Hepatocyte (in vitro differentiated cells): ENCODE results near the gene TRIM32. TPM values are rescaled to one million over a fixed set of nuclear protein-coding genes. Genes with fewer than 3 reads are reported as not detected.

Source experiments
- DNase-seq: peaks from one replicate; pipeline ENCODE4 v3.0.0-alpha.2; 2016; ENCODE audit warnings: low spot score
- H2AFZ ChIP-seq: fragments of 200-600 bp; sonication (generic); 2 replicates; pipeline ENCODE4 v1.6.0; 2016; ENCODE audit warnings: antibody characterized with exemption, mild to moderate bottlenecking
- H3K27ac ChIP-seq: fragments of 200-600 bp; sonication (generic); 2 replicates; pipeline ENCODE4 v1.5.1; 2016; ENCODE audit warnings: mild to moderate bottlenecking
- H3K27me3 ChIP-seq: fragments of 200-600 bp; sonication (generic); 2 replicates; pipeline ENCODE4 v1.6.1; 2016
- H3K36me3 ChIP-seq: fragments of 200-600 bp; sonication (generic); replicated peaks from 2 replicates; pipeline ENCODE4 v1.5.1; 2016; ENCODE audit warnings: low read depth; ENCODE audit not compliant: insufficient read depth
- H3K4me1 ChIP-seq: fragments of 200-600 bp; sonication (generic); 2 replicates; pipeline ENCODE4 v1.5.1; 2016; ENCODE audit warnings: mild to moderate bottlenecking, moderate library complexity; ENCODE audit not compliant: insufficient read depth
- H3K4me2 ChIP-seq: fragments of 200-600 bp; sonication (generic); 2 replicates; pipeline ENCODE4 v1.6.0; 2016
- H3K4me3 ChIP-seq: fragments of 200-600 bp; sonication (generic); 2 replicates; pipeline ENCODE4 v1.5.1; 2016; ENCODE audit warnings: mild to moderate bottlenecking
- H3K79me2 ChIP-seq: fragments of 200-600 bp; sonication (generic); 2 replicates; pipeline ENCODE4 v1.6.0; 2017; ENCODE audit warnings: mild to moderate bottlenecking
- H3K9me2 ChIP-seq: fragments of 200-600 bp; sonication (generic); replicated peaks from 2 replicates; pipeline ENCODE4 v1.6.0; 2017; ENCODE audit warnings: mild to moderate bottlenecking; ENCODE audit not compliant: insufficient read depth
- H3K9me3 ChIP-seq: fragments of 200-600 bp; sonication (generic); 2 replicates; pipeline ENCODE4 v1.5.1; 2016; ENCODE audit warnings: low read depth, mild to moderate bottlenecking
- H4K20me1 ChIP-seq: fragments of 200-600 bp; sonication (generic); 2 replicates; pipeline ENCODE4 v1.6.0; 2016; ENCODE audit warnings: mild to moderate bottlenecking; ENCODE audit not compliant: insufficient read depth, poor library complexity, severe bottlenecking
- EZH2 ChIP-seq: fragments of 200-600 bp; sonication (generic); IDR thresholded peaks from 2 replicates; pipeline ENCODE4 v1.6.1; 2016; ENCODE audit warnings: antibody characterized with exemption, mild to moderate bottlenecking, borderline replicate concordance
- EZH2phosphoT487 ChIP-seq: fragments of 200-600 bp; sonication (generic); IDR thresholded peaks from one replicate; pipeline ENCODE4 v1.6.1; 2018; ENCODE audit warnings: antibody characterized with exemption, mild to moderate bottlenecking, low read depth, moderate library complexity; ENCODE audit not compliant: unreplicated experiment, severe bottlenecking
- WGBS: methylation state at CpG from one replicate; pipeline ENCODE4 v1.1.6; 2016; ENCODE audit warnings: low lambda C conversion rate; ENCODE audit errors: missing lambda C conversion rate; 5-methylcytosine and 5-hydroxymethylcytosine counted together
- polyA plus RNA-seq: library from polyadenylated mRNA; unstranded; fragments of >200 nt; fragmentation: Nextera tagmentation; extraction: Ambion mirVana; gene quantifications from 2 replicates; pipeline ENCODE4 v1.2.1, GENCODE V29; 2016
- total RNA-seq: library from RNA; depleted of rRNA; stranded (reverse); fragments of >200 nt; gene quantifications from 2 replicates; pipeline ENCODE4 v1.2.3, GENCODE V29; 2014
- TF ChIP-seq, protein P1 (sequence below): fragments of 200-600 bp; sonication (generic); IDR thresholded peaks from 2 replicates; pipeline ENCODE4 v1.5.1; 2016; ENCODE audit warnings: antibody characterized with exemption, mild to moderate bottlenecking; ENCODE audit not compliant: poor library complexity

TRIM32 gene
- total and polyA plus RNA-seq, 2 experiments from 2014 or later = 21.0 to 30.8 TPM

DNA sequence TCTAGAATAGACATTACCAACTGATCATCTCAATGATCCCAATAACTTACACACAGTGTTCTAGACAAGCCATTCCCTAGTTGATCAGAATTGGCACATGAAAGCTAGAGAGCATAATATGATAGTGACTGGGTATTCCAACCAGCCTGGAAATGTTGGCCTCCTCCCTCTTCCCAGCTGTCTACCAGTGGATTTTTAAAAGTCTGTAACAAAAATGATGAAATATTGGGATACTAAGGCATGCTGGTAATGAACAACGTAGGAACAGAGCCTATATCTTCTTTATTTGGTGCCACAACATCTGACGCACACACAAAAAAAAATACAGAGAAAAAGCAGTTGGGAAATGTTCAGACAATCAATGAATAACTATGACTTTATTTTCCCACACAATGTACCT, 34.8 kb downstream of the TRIM32 start:
- Histone ChIP-seq H3K9me2 (no peaks in the 10 kb centered on the region), H2AFZ (no peak overlapping the region), H3K4me2 (no peak overlapping the region), H3K27me3 (no peaks in the 10 kb centered on the region), H3K4me3 (no peak overlapping the region), H3K79me2 (no peaks in the 10 kb centered on the region), H3K9me3 (no peaks in the 10 kb centered on the region), H4K20me1 (no peaks in the 10 kb centered on the region), H3K27ac (no peak overlapping the region), H3K4me1 (no peaks in the 10 kb centered on the region), H3K36me3 (no peaks in the 10 kb centered on the region)
- TF ChIP-seq EZH2 = no peak
- TF ChIP-seq, protein P1, sequence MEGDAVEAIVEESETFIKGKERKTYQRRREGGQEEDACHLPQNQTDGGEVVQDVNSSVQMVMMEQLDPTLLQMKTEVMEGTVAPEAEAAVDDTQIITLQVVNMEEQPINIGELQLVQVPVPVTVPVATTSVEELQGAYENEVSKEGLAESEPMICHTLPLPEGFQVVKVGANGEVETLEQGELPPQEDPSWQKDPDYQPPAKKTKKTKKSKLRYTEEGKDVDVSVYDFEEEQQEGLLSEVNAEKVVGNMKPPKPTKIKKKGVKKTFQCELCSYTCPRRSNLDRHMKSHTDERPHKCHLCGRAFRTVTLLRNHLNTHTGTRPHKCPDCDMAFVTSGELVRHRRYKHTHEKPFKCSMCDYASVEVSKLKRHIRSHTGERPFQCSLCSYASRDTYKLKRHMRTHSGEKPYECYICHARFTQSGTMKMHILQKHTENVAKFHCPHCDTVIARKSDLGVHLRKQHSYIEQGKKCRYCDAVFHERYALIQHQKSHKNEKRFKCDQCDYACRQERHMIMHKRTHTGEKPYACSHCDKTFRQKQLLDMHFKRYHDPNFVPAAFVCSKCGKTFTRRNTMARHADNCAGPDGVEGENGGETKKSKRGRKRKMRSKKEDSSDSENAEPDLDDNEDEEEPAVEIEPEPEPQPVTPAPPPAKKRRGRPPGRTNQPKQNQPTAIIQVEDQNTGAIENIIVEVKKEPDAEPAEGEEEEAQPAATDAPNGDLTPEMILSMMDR = no peak
- TF ChIP-seq EZH2phosphoT487 = no peak
- no peak for DNase-seq
- 63% methylated on average over 2 of the region's 2 CpGs for WGBS

GRCh38 chr9:116724123-116724522, 37.0 kb downstream of the TRIM32 start:
- WGBS = 43% methylated on average over 3 of the region's 3 CpGs
- Histone ChIP-seq H2AFZ (no peak overlapping the region), H3K4me3 (no peak overlapping the region), H3K36me3 (no peaks in the 10 kb centered on the region), H3K4me2 (no peak overlapping the region), H3K9me3 (no peaks in the 10 kb centered on the region), H3K9me2 (no peaks in the 10 kb centered on the region), H3K79me2 (no peaks in the 10 kb centered on the region), H3K27me3 (no peaks in the 10 kb centered on the region), H4K20me1 (no peaks in the 10 kb centered on the region), H3K4me1 (no peaks in the 10 kb centered on the region), H3K27ac (no peak overlapping the region)
- TF ChIP-seq, protein P1 = no peak
- TF ChIP-seq EZH2phosphoT487 (no peak), EZH2 (no peak)
- no peak for DNase-seq

DNA sequence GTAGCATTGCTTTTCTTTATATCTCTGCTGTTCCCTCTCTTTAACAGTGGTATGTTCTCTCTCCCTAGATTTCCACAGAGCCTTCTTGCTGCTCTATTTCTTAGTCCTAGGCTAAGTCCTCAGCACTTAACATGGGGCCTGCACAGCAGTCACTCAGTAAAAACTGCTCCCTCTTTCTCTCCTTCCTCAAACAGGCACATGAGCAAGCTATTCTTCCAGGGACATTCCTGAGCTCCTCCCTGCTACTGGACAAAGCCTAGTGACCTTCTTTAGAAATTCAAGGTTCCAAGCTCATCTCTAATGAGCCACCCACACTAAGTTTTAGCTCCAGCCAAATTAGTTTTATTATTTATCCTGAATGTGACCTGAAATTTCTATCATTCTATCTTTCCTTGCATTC, 39.5 kb downstream of the TRIM32 start:
- TF ChIP-seq, protein P1 = no peak
- TF ChIP-seq EZH2phosphoT487 = no peak
- no peak for TF ChIP-seq EZH2
- Histone ChIP-seq H3K27ac (no peak overlapping the region), H3K79me2 (no peaks in the 10 kb centered on the region), H3K4me2 (no peak overlapping the region), H3K27me3 (no peaks in the 10 kb centered on the region), H3K9me3 (no peaks in the 10 kb centered on the region), H4K20me1 (no peaks in the 10 kb centered on the region), H3K36me3 (no peaks in the 10 kb centered on the region), H3K9me2 (no peaks in the 10 kb centered on the region), H2AFZ (no peak overlapping the region), H3K4me1 (no peaks in the 10 kb centered on the region), H3K4me3 (no peak overlapping the region)
- no peak for DNase-seq

GRCh38 chr9:116733010-116733641, 46.0 kb downstream of the TRIM32 start:
- Histone ChIP-seq H3K27me3 (no peaks in the 10 kb centered on the region), H3K27ac (no peak overlapping the region), H2AFZ (no peak overlapping the region), H3K4me1 (no peaks in the 10 kb centered on the region), H3K79me2 (no peaks in the 10 kb centered on the region), H3K9me2 (no peaks in the 10 kb centered on the region), H4K20me1 (no peaks in the 10 kb centered on the region), H3K36me3 (no peaks in the 10 kb centered on the region), H3K4me3 (no peak overlapping the region), H3K9me3 (no peaks in the 10 kb centered on the region), H3K4me2 (no peak overlapping the region)
- TF ChIP-seq EZH2 (no peak), EZH2phosphoT487 (no peak)
- TF ChIP-seq, protein P1 = no peak
- no peak for DNase-seq
- WGBS = 90% methylated on average over 9 of the region's 9 CpGs
